Measurements from ENCODE around the gene CHCHD5.

- TF ChIP-seq EP300 (IDR thresholded peaks at IDR 0.05) (no peak), CTCF (IDR thresholded peaks at IDR 0.05) (peak; percentile 60 to 84 (median 77))
These were observed 42.2 kb downstream of the CHCHD5 start for GRCh38 chr2:112626604-112627059.

Measured in tibial nerve (tissue), 4 donors.